OCI-M1 (cell line): ENCODE measurements around the gene TMEM178B.
"Not testable (repeated sequence)": the region's sequence is repeated elsewhere in the genome, so short reads cannot be mapped to it uniquely, and the experiment has no call there.

Experiments
- DNase-seq: peaks from one replicate; lab custom pipeline; 2025; lab: John Stamatoyannopoulos, UW

Gene TMEM178B

DNA sequence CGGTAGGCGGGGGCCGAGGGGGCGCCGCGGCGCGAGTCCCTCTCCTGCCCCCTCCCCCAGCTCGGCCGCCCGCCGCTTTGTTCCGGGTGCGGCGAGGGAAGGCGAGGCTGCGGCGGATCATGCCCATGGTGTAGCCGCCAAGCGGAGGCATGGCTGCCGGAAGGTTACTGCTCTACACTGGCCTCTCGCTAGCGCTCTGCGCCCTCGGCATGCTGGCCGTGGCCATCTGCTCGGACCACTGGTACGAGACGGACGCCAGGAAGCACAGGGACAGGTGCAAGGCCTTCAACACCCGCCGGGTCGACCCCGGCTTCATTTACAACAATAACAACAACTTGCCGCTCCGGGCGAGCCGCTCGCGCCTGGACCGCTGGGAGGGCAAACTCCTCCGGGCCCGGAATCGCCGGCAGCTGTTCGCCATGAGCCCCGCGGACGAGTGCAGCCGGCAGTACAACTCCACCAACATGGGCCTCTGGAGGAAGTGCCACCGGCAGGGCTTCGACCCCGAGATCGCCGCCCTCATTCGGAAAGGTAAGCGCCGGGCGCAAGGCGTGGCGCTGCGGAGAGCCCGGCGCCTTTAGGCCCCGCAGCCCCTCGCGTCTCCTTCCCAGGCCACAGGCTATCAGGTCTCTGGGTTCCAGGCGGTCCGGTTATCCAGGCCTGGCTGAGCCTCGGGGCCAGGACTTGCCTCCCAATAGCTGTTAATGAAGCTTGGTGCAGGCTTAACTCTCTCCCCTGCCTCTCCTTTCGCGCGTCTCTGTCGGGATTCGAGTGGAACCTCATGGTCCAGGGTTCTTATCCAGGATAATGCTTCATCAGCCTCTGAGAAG, 513 bp downstream of the TMEM178B start:
- no peak for DNase-seq

- DNase-seq, result no peak
Observed at GRCh38 chr7:141074997-141075396, 1.1 kb downstream of the TMEM178B start.

- no peak for DNase-seq
Observed at GRCh38 chr7:141076377-141076776, 2.5 kb downstream of the TMEM178B start.

DNA sequence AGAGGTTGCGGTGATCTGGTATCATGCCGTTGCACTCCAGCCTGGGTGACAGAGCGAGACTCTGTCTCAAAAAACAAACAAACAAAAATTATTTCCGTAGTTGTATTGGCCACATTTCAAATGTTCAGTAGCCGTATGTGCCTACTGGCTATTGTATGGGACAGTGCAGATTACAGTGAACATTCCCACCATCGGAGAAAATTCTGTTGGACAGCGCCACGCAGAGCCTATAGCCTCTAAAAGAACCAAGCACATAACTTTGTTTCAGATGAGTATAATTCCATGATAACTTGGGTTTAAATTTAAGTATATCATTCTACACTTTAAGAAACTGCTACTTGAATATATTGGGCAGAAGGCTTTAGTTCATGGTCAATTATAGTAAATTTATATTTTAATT, 5.4 kb downstream of the TMEM178B start:
- DNase-seq, result no peak

DNA sequence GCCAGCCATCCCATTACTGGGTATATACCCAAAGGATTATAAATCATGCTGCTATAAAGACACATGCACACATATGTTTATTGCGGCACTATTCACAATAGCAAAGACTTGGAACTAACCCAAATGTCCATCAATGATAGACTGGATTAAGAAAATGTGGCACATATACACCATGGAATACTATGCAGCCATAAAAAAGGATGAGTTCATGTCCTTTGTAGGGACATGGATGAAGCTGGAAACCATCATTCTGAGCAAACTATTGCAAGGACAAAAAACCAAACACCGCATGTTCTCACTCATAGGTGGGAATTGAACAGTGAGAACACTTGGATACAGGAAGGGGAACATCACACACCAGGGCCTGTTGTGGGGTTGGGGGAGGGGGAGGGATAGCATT, 15.6 kb downstream of the TMEM178B start:
- not testable (repeated sequence) for DNase-seq

GRCh38 chr7:141094336-141095070, 20.6 kb downstream of the TMEM178B start:
- no peak for DNase-seq

- DNase-seq, result peak; percentile 16
Observed at GRCh38 chr7:141097430-141097829, 23.6 kb downstream of the TMEM178B start.

GRCh38 chr7:141102436-141102835, 28.6 kb downstream of the TMEM178B start:
- no peak for DNase-seq

- no peak for DNase-seq
Observed at GRCh38 chr7:141103847-141104429, 30.1 kb downstream of the TMEM178B start.

DNA sequence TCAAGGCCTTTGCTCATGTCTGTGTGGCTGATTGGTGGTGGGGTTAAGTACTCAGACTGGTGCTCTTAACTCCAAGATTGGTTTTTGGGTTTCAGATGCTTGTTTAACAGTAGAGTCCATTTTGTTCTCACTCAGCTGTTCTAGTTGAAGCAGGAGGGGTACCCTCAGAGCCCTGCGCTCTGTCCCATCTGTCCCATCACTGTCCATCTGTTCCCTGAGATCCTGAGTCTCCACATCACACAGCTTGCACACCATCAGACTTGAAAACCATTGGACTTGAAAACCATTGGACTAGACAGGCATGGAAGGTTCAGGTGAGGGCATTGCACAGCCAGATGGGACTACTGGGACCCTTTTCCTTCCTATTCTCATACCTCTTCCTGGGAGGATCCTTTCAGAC, 39.3 kb downstream of the TMEM178B start:
- no peak for DNase-seq

- DNase-seq, result no peak
Observed at GRCh38 chr7:141114029-141114664, 40.3 kb downstream of the TMEM178B start.

DNA sequence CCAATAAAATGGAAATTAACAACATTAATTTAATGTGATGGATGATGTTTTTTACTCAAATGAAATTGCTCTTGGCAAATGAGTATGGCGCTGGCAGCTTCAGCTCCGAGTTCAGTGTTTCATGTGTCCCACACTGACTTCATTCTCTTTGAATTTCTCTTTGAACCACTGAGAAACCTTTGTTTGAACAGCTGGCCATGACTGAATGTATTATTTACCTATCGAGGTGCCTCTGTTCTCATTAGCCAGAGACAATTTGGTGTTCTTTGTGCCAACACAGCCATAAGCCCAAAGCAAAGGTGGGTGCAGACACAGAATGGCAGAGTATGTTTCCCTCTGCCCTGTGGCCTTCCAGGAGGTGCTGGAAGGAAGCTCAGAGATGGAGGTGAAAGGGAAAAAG, 42.1 kb downstream of the TMEM178B start:
- no peak for DNase-seq

GRCh38 chr7:141116661-141117060, 42.8 kb downstream of the TMEM178B start:
- not testable (repeated sequence) for DNase-seq

- no peak for DNase-seq
Observed at GRCh38 chr7:141118767-141119166, 44.9 kb downstream of the TMEM178B start.

GRCh38 chr7:141119187-141119586, 45.3 kb downstream of the TMEM178B start:
- DNase-seq, result no peak

GRCh38 chr7:141122736-141123135, 48.9 kb downstream of the TMEM178B start:
- no peak for DNase-seq

- no peak for DNase-seq
Observed at GRCh38 chr7:141123522-141123921, 49.7 kb downstream of the TMEM178B start.

- no peak for DNase-seq
Observed at GRCh38 chr7:141126107-141126506, 52.2 kb downstream of the TMEM178B start.

DNA sequence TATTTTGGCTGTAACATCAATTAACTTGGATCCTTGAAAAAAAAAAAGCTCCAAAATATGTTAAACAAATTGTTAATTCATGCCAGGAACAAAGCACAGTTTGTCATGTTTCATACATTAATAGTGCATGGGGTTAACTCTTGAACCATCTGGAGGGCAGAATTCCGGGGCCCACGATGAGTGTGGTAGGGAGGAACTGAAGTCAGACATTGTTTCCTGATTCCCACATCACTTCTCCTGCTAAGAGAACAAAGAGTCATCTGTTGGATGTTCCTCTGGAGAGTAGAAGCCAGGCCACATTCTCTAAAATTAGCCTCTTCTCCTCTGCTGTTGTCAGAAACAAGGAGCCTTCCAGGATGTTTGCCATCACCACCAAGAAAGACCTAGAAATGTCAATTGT, 54.6 kb downstream of the TMEM178B start:
- no peak for DNase-seq

GRCh38 chr7:141128931-141129330, 55.1 kb downstream of the TMEM178B start:
- no peak for DNase-seq

DNA sequence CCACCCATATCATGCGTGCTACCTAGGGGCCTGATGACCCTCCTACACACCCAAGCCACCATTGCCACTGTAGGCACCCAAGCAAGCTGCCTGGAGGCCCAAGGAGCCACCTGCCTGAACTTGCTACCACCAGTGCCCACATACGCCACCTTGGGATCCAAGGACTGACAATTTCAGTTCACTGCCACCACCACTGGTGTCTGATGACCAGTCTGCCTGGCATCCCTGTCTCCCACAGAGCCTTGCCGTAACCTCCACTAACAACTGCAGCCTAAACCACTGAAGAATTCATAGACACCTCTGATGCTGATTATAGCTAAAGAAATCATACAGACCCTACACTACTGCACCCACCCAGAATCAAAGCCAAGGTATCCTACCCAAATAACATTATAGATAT, 58.8 kb downstream of the TMEM178B start:
- no peak for DNase-seq

DNA sequence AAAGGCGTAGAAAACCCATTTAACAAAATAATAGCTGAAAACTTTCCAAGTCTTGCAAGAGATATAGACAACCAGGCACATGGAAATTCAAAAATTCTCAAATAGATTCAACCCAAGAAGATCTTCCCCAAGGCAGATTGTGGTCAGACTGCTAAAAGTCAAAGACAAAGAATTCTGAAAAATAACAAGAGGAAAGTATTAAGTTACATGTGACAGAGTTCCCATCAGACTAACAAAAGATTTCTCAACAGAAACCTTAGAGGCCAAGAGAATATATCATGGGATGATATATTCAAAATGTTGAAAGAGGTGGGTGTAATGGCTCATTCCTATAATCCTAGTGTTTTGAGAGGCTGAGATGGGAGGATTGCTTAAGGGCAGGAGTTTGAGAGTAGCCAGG, 59.8 kb downstream of the TMEM178B start:
- no peak for DNase-seq

GRCh38 chr7:141142058-141142457, 68.2 kb downstream of the TMEM178B start:
- DNase-seq, result no peak
